K562 (cell line): Measurements from ENCODE around the gene NECAB2. TPM values are rescaled to one million over a fixed set of nuclear protein-coding genes. Genes with fewer than 3 reads are reported as not detected.

Experiments used
- BMI1 ChIP-seq: fragments of 150-350 bp; IDR thresholded peaks from 2 replicates; pipeline ENCODE4 v1.6.1; 2014; ENCODE audit warnings: low read length
- BRD4 ChIP-seq: fragments of 200-600 bp; sonication (generic); IDR thresholded peaks from 2 replicates; pipeline ENCODE4 v1.6.1; 2017; ENCODE audit warnings: inconsistent platforms
- BRF1 ChIP-seq: IDR thresholded peaks from 3 replicates; pipeline ENCODE4 v1.6.1; 2011; ENCODE audit warnings: borderline replicate concordance, mild to moderate bottlenecking; ENCODE audit not compliant: insufficient read length; ENCODE audit errors: extremely low read depth
- CCNT2 ChIP-seq: IDR thresholded peaks from 2 replicates; pipeline ENCODE4 v1.6.1; 2011; ENCODE audit warnings: borderline replicate concordance, low read depth, mild to moderate bottlenecking, moderate library complexity, mixed read lengths, low read length; ENCODE audit not compliant: insufficient read length; ENCODE audit errors: extremely low read depth
- CHCHD3 ChIP-seq: fragments of 250-450 bp; sonication (Bioruptor Pico); IDR thresholded peaks from 2 replicates; pipeline ENCODE4 v2.1.2; 2022; ENCODE audit warnings: mild to moderate bottlenecking
- ELF1 ChIP-seq: fragments of 200-800 bp; sonication (Bioruptor generic); IDR thresholded peaks from 2 replicates; pipeline ENCODE4 v1.6.1; 2016; ENCODE audit warnings: missing genetic modification characterization, missing compliant biosample characterization
- GATAD2B ChIP-seq: fragments of 450-650 bp; IDR thresholded peaks from 2 replicates; pipeline ENCODE4 v1.6.1; 2017; ENCODE audit warnings: mild to moderate bottlenecking, borderline replicate concordance
- JUND ChIP-seq, 2 experiments: IDR thresholded peaks; 2 replicates in 1 of 2; 3 replicates in 1 of 2; pipeline ENCODE4 v1.6.1; 2011; ENCODE audit warnings: borderline replicate concordance in 2 of 2, low read depth in 2 of 2, low read length in 2 of 2, improper control_type of control experiment in 1 of 2, missing biosample characterization in 1 of 2, missing genetic modification characterization in 1 of 2, missing genetic modification reagents in 1 of 2
- MCM5 ChIP-seq: fragments of 450-650 bp; IDR thresholded peaks from 2 replicates; pipeline ENCODE4 v1.6.1; 2016; ENCODE audit warnings: low read depth
- MTA1 ChIP-seq: fragments of 450-650 bp; IDR thresholded peaks from 2 replicates; pipeline ENCODE4 v1.6.1; 2017; ENCODE audit warnings: borderline replicate concordance
- PHB ChIP-seq: fragments of 250-450 bp; sonication (Bioruptor Pico); IDR thresholded peaks from 2 replicates; pipeline ENCODE4 v1.5.0; 2021
- POLR3G ChIP-seq: IDR thresholded peaks from 2 replicates; pipeline ENCODE4 v1.6.1; 2011; ENCODE audit not compliant: insufficient read length, insufficient replicate concordance; ENCODE audit errors: extremely low read depth
- PTRF ChIP-seq: fragments of 450-650 bp; IDR thresholded peaks from 2 replicates; pipeline ENCODE4 v1.6.1; 2016; ENCODE audit warnings: mild to moderate bottlenecking, missing genetic modification characterization, missing compliant biosample characterization
- RBM14 ChIP-seq: fragments of 200-400 bp; formaldehyde crosslinking; IDR thresholded peaks from 2 replicates; pipeline ENCODE4 v1.6.1; 2018; ENCODE audit warnings: low read depth, mild to moderate bottlenecking, low read length, moderate library complexity, borderline replicate concordance; ENCODE audit not compliant: insufficient read depth
- RCOR1 ChIP-seq, 2 experiments: IDR thresholded peaks; 2 replicates each; pipeline ENCODE4 v1.6.1; 2012; ENCODE audit warnings: low read depth in 2 of 2, low read length in 2 of 2, borderline replicate concordance in 1 of 2, improper control_type of control experiment in 1 of 2
- SMARCC2 ChIP-seq: fragments of 450-650 bp; IDR thresholded peaks from 2 replicates; pipeline ENCODE4 v1.6.1; 2017; ENCODE audit warnings: antibody characterized with exemption, moderate library complexity, mild to moderate bottlenecking, low read depth
- TAF7 ChIP-seq: fragments of 450-650 bp; IDR thresholded peaks from 2 replicates; pipeline ENCODE4 v1.6.1; 2016; ENCODE audit warnings: missing genetic modification characterization, missing compliant biosample characterization
- XRCC3 ChIP-seq: fragments of 450-650 bp; IDR thresholded peaks from 2 replicates; pipeline ENCODE4 v1.6.1; 2017; ENCODE audit warnings: mild to moderate bottlenecking, moderate library complexity
- YBX1 ChIP-seq: fragments of 450-650 bp; IDR thresholded peaks from 2 replicates; pipeline ENCODE4 v1.7.1; 2016; ENCODE audit warnings: mild to moderate bottlenecking
- ZKSCAN8 ChIP-seq: fragments of 200-800 bp; sonication (Bioruptor generic); IDR thresholded peaks from 2 replicates; pipeline ENCODE4 v1.6.1; 2016; ENCODE audit warnings: missing genetic modification characterization, missing compliant biosample characterization
- ZNF124 ChIP-seq: sonication (generic); formaldehyde crosslinking; IDR thresholded peaks from 2 replicates; pipeline ENCODE4 v1.8.1; 2022; ENCODE audit warnings: missing genetic modification reagents
- ZNF146 ChIP-seq: IDR thresholded peaks from one replicate; pipeline ENCODE4 v1.6.1; 2018; ENCODE audit warnings: missing compliant biosample characterization; ENCODE audit not compliant: unreplicated experiment
- ZNF561 ChIP-seq: fragments of 450-650 bp; formaldehyde crosslinking; conservative IDR thresholded peaks from 2 replicates; pipeline ENCODE4 v1.4.0; 2020; ENCODE audit warnings: mild to moderate bottlenecking, moderate library complexity
- ZNF76 ChIP-seq: fragments of 250-450 bp; sonication (Bioruptor Pico); IDR thresholded peaks from 2 replicates; pipeline ENCODE4 v1.4.0; 2020; ENCODE audit warnings: mild to moderate bottlenecking, moderate library complexity, borderline replicate concordance
- polyA plus RNA-seq, 8 experiments: library from polyadenylated mRNA; depleted of rRNA in 4 of 8; stranded (reverse) in 5 of 8; unstranded in 3 of 8; fragments of >200 nt; fragmentation: Nextera tagmentation in 2 of 8; fragmentation: Illumina TruSeq in 1 of 8; extraction: Ambion mirVana in 2 of 8; extraction: Trizol in 1 of 8; gene quantifications; 2 replicates each; pipeline versions ENCODE4 v1.2.1 to v1.2.3, GENCODE V29; 2011 to 2014; ENCODE audit warnings: inconsistent platforms in 1 of 8, missing spikeins in 1 of 8
- total RNA-seq, 7 experiments: library from RNA; depleted of rRNA in 6 of 7; stranded (reverse); fragments of >200 nt in 6 of 7; fragmentation: Illumina TruSeq in 2 of 7; extraction: Trizol in 2 of 7; gene quantifications; 2 replicates each; pipeline versions ENCODE4 v1.2.1 to v1.2.3, GENCODE V29; 2011 to 2021; ENCODE audit warnings: low replicate concordance in 1 of 7
- TF ChIP-seq, protein P1 (sequence below): sonication (generic); formaldehyde crosslinking; IDR thresholded peaks from 2 replicates; pipeline ENCODE4 v1.8.0; 2022; ENCODE audit warnings: mild to moderate bottlenecking, low read depth, missing genetic modification reagents
- TF ChIP-seq, protein P2 (sequence below): fragments of 250-450 bp; sonication (Bioruptor Pico); IDR thresholded peaks from 2 replicates; pipeline ENCODE4 v1.8.0; 2022; ENCODE audit warnings: moderate library complexity, mild to moderate bottlenecking, inconsistent platforms

NECAB2 gene
- total and polyA plus RNA-seq, 9 of the 15 experiments (the other 6 are each of a cell fraction or from before 2014, with no cell fraction given): 0.03 to 0.28 TPM; not detected in 7

DNA sequence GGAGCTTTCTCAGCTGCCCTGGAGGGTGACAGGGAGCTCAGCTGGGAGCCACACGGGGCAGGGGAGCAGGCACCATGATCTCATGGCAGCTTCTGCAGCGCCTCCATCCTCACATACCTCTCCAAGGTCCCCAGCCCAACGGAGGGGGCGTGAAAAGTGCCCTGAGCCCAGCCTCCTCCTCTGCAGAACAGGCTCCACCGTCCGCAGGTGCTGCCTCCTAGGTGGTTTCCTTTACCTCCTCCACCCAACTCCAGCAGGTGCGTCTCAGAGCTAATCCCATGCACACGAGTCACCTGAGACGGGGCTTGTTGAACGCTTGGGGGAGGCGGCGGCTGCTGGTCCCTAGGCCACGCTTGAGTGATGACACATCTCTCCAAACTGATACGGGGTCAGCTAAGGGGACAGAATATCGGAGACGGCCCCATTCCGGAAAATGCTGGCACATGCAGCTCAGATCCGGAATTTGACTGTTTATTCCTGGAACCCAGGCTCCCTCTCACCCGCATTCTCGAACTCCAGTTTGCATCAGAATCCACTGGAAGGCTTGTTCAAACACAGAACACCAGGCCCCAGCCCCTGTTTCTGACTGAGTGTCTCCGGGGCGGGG lies 74.9 kb downstream of the NECAB2 start (continued):
- no peak for TF ChIP-seq GATAD2B
- peak; percentile 35 for TF ChIP-seq CCNT2
- TF ChIP-seq ELF1 (tag): no peak; the same call in 1 of the 2 replicates
- TF ChIP-seq XRCC3: no peak
- no peak for TF ChIP-seq PHB (CRISPR knock-in tag)
- peak; percentile 60 for TF ChIP-seq JUND (IDR thresholded peaks at IDR 0.05; ENCODE audit: borderline replicate concordance, low read depth, low read length)
- no peak for TF ChIP-seq JUND (tag; IDR thresholded peaks at IDR 0.05; ENCODE audit: borderline replicate concordance, low read depth, low read length)
- TF ChIP-seq ZNF561: no peak
- no peak for TF ChIP-seq MTA1
- TF ChIP-seq CHCHD3 (CRISPR knock-in tag): no peak
- no peak for TF ChIP-seq SMARCC2
- no peak for TF ChIP-seq ZNF146 (CRISPR knock-in tag)
- TF ChIP-seq RCOR1 (IDR thresholded peaks at IDR 0.05; ENCODE audit: borderline replicate concordance in 1 of 2, low read depth in 2 of 2, low read length in 2 of 2): peak in 1 of 2 experiments; percentile 47; a peak in 1 of 4 replicates
- no peak for TF ChIP-seq BMI1
- TF ChIP-seq, protein P1, sequence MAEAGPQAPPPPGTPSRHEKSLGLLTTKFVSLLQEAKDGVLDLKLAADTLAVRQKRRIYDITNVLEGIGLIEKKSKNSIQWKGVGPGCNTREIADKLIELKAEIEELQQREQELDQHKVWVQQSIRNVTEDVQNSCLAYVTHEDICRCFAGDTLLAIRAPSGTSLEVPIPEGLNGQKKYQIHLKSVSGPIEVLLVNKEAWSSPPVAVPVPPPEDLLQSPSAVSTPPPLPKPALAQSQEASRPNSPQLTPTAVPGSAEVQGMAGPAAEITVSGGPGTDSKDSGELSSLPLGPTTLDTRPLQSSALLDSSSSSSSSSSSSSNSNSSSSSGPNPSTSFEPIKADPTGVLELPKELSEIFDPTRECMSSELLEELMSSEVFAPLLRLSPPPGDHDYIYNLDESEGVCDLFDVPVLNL (CRISPR knock-in tag): no peak
- TF ChIP-seq PTRF: no peak
- TF ChIP-seq RBM14: no peak
- TF ChIP-seq YBX1: no peak
- no peak for TF ChIP-seq ZKSCAN8 (CRISPR knock-in tag)
- no peak for TF ChIP-seq ZNF124 (CRISPR knock-in tag)
- TF ChIP-seq BRF1: no peak
- TF ChIP-seq TAF7 (tag): no peak
- no peak for TF ChIP-seq MCM5
- TF ChIP-seq ZNF76 (CRISPR knock-in tag): no peak
- no peak for TF ChIP-seq POLR3G
- TF ChIP-seq BRD4: no peak
- TF ChIP-seq, protein P2, sequence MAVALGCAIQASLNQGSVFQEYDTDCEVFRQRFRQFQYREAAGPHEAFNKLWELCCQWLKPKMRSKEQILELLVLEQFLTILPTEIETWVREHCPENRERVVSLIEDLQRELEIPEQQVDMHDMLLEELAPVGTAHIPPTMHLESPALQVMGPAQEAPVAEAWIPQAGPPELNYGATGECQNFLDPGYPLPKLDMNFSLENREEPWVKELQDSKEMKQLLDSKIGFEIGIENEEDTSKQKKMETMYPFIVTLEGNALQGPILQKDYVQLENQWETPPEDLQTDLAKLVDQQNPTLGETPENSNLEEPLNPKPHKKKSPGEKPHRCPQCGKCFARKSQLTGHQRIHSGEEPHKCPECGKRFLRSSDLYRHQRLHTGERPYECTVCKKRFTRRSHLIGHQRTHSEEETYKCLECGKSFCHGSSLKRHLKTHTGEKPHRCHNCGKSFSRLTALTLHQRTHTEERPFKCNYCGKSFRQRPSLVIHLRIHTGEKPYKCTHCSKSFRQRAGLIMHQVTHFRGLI (CRISPR knock-in tag): no peak
